ENCODE data around the gene SELENBP1. TPM values are rescaled to one million over a fixed set of nuclear protein-coding genes. Genes with fewer than 3 reads are reported as not detected.

Gene SELENBP1
- total and polyA plus RNA-seq, 9 of the 15 experiments (the other 6 are each of a cell fraction or from before 2014, with no cell fraction given): 25.8 to 81.2 (median 47.1) TPM

GRCh38 chr1:151327223-151327902, 45.1 kb downstream of the SELENBP1 start, which contains the start of gene PI4KB (continued):
- TF ChIP-seq, protein P1, sequence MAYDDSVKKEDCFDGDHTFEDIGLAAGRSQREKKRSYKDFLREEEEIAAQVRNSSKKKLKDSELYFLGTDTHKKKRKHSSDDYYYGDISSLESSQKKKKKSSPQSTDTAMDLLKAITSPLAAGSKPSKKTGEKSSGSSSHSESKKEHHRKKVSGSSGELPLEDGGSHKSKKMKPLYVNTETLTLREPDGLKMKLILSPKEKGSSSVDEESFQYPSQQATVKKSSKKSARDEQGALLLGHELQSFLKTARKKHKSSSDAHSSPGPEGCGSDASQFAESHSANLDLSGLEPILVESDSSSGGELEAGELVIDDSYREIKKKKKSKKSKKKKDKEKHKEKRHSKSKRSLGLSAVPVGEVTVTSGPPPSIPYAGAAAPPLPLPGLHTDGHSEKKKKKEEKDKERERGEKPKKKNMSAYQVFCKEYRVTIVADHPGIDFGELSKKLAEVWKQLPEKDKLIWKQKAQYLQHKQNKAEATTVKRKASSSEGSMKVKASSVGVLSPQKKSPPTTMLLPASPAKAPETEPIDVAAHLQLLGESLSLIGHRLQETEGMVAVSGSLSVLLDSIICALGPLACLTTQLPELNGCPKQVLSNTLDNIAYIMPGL (CRISPR knock-in tag; IDR thresholded peaks at IDR 0.05): no peak
- no peak for TF ChIP-seq ZNF263 (CRISPR knock-in tag; IDR thresholded peaks at IDR 0.05; ENCODE audit: borderline replicate concordance)
- no peak for TF ChIP-seq MCM2 (IDR thresholded peaks at IDR 0.05; ENCODE audit: low read depth)
- no peak for TF ChIP-seq CCNT2 (IDR thresholded peaks at IDR 0.05; ENCODE audit: borderline replicate concordance, extremely low read depth, insufficient read length, low read depth, low read length)
- TF ChIP-seq ZSCAN32 (CRISPR knock-in tag; IDR thresholded peaks at IDR 0.05): no peak
- peak; percentile 83 for TF ChIP-seq ZFX (CRISPR knock-in tag; IDR thresholded peaks at IDR 0.05)
- no peak for TF ChIP-seq POLR3G (IDR thresholded peaks at IDR 0.05; ENCODE audit: extremely low read depth, insufficient read length, insufficient replicate concordance)
- TF ChIP-seq DMBX1 (CRISPR knock-in tag; IDR thresholded peaks at IDR 0.05; ENCODE audit: borderline replicate concordance): peak; percentile 22; the same call in 1 of the 2 replicates
- TF ChIP-seq, protein P2, sequence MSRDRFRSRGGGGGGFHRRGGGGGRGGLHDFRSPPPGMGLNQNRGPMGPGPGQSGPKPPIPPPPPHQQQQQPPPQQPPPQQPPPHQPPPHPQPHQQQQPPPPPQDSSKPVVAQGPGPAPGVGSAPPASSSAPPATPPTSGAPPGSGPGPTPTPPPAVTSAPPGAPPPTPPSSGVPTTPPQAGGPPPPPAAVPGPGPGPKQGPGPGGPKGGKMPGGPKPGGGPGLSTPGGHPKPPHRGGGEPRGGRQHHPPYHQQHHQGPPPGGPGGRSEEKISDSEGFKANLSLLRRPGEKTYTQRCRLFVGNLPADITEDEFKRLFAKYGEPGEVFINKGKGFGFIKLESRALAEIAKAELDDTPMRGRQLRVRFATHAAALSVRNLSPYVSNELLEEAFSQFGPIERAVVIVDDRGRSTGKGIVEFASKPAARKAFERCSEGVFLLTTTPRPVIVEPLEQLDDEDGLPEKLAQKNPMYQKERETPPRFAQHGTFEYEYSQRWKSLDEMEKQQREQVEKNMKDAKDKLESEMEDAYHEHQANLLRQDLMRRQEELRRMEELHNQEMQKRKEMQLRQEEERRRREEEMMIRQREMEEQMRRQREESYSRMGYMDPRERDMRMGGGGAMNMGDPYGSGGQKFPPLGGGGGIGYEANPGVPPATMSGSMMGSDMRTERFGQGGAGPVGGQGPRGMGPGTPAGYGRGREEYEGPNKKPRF (IDR thresholded peaks at IDR 0.05; ENCODE audit: low read depth, low read length): no peak
- peak; percentile 59; the same call in 1 of the 2 replicates for TF ChIP-seq PML (IDR thresholded peaks at IDR 0.05; ENCODE audit: low read length)
- TF ChIP-seq TFAM (CRISPR knock-in tag; conservative IDR thresholded peaks at IDR 0.05): no peak
- TF ChIP-seq, protein P3, sequence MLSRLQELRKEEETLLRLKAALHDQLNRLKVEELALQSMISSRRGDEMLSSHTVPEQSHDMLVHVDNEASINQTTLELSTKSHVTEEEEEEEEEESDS (CRISPR knock-in tag; IDR thresholded peaks at IDR 0.05): no peak
- no peak for TF ChIP-seq TRIM24 (IDR thresholded peaks at IDR 0.05)
- TF ChIP-seq, protein P4, sequence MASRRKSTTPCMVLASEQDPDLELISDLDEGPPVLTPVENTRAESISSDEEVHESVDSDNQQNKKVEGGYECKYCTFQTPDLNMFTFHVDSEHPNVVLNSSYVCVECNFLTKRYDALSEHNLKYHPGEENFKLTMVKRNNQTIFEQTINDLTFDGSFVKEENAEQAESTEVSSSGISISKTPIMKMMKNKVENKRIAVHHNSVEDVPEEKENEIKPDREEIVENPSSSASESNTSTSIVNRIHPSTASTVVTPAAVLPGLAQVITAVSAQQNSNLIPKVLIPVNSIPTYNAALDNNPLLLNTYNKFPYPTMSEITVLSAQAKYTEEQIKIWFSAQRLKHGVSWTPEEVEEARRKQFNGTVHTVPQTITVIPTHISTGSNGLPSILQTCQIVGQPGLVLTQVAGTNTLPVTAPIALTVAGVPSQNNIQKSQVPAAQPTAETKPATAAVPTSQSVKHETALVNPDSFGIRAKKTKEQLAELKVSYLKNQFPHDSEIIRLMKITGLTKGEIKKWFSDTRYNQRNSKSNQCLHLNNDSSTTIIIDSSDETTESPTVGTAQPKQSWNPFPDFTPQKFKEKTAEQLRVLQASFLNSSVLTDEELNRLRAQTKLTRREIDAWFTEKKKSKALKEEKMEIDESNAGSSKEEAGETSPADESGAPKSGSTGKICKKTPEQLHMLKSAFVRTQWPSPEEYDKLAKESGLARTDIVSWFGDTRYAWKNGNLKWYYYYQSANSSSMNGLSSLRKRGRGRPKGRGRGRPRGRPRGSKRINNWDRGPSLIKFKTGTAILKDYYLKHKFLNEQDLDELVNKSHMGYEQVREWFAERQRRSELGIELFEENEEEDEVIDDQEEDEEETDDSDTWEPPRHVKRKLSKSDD (conservative IDR thresholded peaks at IDR 0.05; ENCODE audit: low read length): no peak
- no peak for TF ChIP-seq DPF2 (IDR thresholded peaks at IDR 0.05)
- no peak for TF ChIP-seq NEUROD1 (IDR thresholded peaks at IDR 0.05; ENCODE audit: borderline replicate concordance, low read depth, low read length, partially characterized antibody)
- TF ChIP-seq ZNF668 (CRISPR knock-in tag; IDR thresholded peaks at IDR 0.05): no peak
- TF ChIP-seq ARID1B (IDR thresholded peaks at IDR 0.05): no peak
